ENCODE measurements around the gene CDC34. TPM values are rescaled to one million over a fixed set of nuclear protein-coding genes. Genes with fewer than 3 reads are reported as not detected.

CDC34 gene
- total RNA-seq, 6 experiments from 2014 or later = 44.8 to 81.8 (median 49.5) TPM

DNA sequence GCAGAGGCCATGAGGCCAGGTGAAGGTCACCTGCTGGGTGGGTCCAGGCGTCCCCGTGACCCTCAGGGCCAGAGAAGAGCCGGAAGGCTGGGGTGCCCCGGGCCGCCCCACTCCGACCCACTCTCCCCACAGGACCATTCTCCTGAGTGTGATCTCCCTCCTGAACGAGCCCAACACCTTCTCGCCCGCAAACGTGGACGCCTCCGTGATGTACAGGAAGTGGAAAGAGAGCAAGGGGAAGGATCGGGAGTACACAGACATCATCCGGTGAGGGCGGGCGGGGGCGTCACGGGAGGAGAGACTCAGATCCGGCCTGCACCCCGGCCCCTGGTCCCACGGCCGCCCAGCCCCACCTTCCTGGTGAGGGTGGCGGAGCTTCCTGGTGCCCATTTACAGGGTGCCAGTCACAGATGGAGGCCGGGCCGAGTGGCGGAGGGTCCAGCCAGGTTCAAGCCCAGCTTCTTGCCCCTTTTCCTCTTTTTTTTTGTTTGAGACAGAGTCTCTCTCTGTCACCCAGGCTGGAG is 5.4 kb downstream of the CDC34 start:
- Histone ChIP-seq H3K27ac (no peak overlapping the region), H3K4me3 (no peak overlapping the region), H3K9me3 (no peaks in the 10 kb centered on the region), H3K27me3 (no peaks in the 10 kb centered on the region), H3K4me1 (peaks cover 0 to 23% (median 11%) of the 10 kb centered on the region in 4 donors), H3K36me3 (peaks cover 4 to 42% (median 20%) of the 10 kb centered on the region in 4 donors)
- ATAC-seq (no peak), DNase-seq (peak in 1 of 3 donors; percentile 21)
- intact Hi-C loops (cut with DNase I) = no loop called here
- TF ChIP-seq POLR2A (IDR thresholded peaks at IDR 0.05) = no peak
- TF ChIP-seq, protein P1, sequence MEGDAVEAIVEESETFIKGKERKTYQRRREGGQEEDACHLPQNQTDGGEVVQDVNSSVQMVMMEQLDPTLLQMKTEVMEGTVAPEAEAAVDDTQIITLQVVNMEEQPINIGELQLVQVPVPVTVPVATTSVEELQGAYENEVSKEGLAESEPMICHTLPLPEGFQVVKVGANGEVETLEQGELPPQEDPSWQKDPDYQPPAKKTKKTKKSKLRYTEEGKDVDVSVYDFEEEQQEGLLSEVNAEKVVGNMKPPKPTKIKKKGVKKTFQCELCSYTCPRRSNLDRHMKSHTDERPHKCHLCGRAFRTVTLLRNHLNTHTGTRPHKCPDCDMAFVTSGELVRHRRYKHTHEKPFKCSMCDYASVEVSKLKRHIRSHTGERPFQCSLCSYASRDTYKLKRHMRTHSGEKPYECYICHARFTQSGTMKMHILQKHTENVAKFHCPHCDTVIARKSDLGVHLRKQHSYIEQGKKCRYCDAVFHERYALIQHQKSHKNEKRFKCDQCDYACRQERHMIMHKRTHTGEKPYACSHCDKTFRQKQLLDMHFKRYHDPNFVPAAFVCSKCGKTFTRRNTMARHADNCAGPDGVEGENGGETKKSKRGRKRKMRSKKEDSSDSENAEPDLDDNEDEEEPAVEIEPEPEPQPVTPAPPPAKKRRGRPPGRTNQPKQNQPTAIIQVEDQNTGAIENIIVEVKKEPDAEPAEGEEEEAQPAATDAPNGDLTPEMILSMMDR (IDR thresholded peaks at IDR 0.05) = no peak
- WGBS (ENCODE audit: insufficient coverage, low coverage, low lambda C conversion rate, missing lambda C conversion rate) = 80% methylated on average over 2 of the region's 26 CpGs

GRCh38 chr19:538641-539428 is 7.3 kb downstream of the CDC34 start:
- no peaks in the 10 kb centered on the region for H3K9me3 ChIP-seq
- H3K36me3 ChIP-seq = peaks cover 4 to 44% (median 20%) of the 10 kb centered on the region in 4 donors
- H3K27me3 ChIP-seq = no peaks in the 10 kb centered on the region
- no peak overlapping the region for H3K4me3 ChIP-seq
- ATAC-seq (no peak), DNase-seq (no peak)
- peaks cover 0 to 16% (median 7%) of the 10 kb centered on the region in 4 donors for H3K4me1 ChIP-seq
- intact Hi-C loops (cut with DNase I) = no loop called here
- 89% methylated on average over 5 of the region's 40 CpGs for WGBS (ENCODE audit: insufficient coverage, low coverage, low lambda C conversion rate, missing lambda C conversion rate)
- TF ChIP-seq POLR2A (IDR thresholded peaks at IDR 0.05) = no peak
- TF ChIP-seq, protein P1 (IDR thresholded peaks at IDR 0.05) = no peak
- no peak overlapping the region for H3K27ac ChIP-seq

- no peak for ATAC-seq
- 85% methylated on average over 5 of the region's 30 CpGs for WGBS (ENCODE audit: insufficient coverage, low coverage, low lambda C conversion rate, missing lambda C conversion rate)
- Histone ChIP-seq H3K4me3 (no peak overlapping the region), H3K27me3 (no peaks in the 10 kb centered on the region), H3K4me1 (peaks cover 0 to 12% (median 5%) of the 10 kb centered on the region in 4 donors), H3K27ac (no peak overlapping the region), H3K9me3 (no peaks in the 10 kb centered on the region), H3K36me3 (peaks cover 4 to 44% (median 20%) of the 10 kb centered on the region in 4 donors)
- intact Hi-C loops (cut with DNase I) = no loop called here
- DNase-seq = no peak
- no peak for TF ChIP-seq POLR2A (IDR thresholded peaks at IDR 0.05)
Observed at GRCh38 chr19:539429-540030, 8.0 kb downstream of the CDC34 start.

- TF ChIP-seq, protein P1 (IDR thresholded peaks at IDR 0.05) = no peak
- no peak for TF ChIP-seq POLR2A (IDR thresholded peaks at IDR 0.05)
- Histone ChIP-seq H3K27ac (no peak overlapping the region), H3K4me3 (no peak overlapping the region), H3K4me1 (no peaks in the 10 kb centered on the region), H3K9me3 (no peaks in the 10 kb centered on the region), H3K36me3 (peaks cover 4 to 40% (median 19%) of the 10 kb centered on the region in 4 donors), H3K27me3 (no peaks in the 10 kb centered on the region)
- intact Hi-C loops (cut with DNase I) = no loop called here
- DNase-seq (peak in 1 of 3 donors; percentile 19), ATAC-seq (no peak)
- WGBS (ENCODE audit: insufficient coverage, low coverage, low lambda C conversion rate, missing lambda C conversion rate) = 94% methylated on average over 28 of the region's 51 CpGs
Observed at GRCh38 chr19:540867-541637, 9.5 kb downstream of the CDC34 start.
